HG03064 (cell line): Measurements from ENCODE around the gene AKAIN1.

Source experiments
- ATAC-seq: cut with Tn5 transposase; IDR thresholded peaks from one replicate; pipeline ENCODE4 v1.9.1; 2021; ENCODE audit warnings: low read depth; ENCODE audit not compliant: unreplicated experiment

The AKAIN1 gene

GRCh38 chr18:5103286-5103685, 93.8 kb downstream of the AKAIN1 start:
- no peak for ATAC-seq

DNA sequence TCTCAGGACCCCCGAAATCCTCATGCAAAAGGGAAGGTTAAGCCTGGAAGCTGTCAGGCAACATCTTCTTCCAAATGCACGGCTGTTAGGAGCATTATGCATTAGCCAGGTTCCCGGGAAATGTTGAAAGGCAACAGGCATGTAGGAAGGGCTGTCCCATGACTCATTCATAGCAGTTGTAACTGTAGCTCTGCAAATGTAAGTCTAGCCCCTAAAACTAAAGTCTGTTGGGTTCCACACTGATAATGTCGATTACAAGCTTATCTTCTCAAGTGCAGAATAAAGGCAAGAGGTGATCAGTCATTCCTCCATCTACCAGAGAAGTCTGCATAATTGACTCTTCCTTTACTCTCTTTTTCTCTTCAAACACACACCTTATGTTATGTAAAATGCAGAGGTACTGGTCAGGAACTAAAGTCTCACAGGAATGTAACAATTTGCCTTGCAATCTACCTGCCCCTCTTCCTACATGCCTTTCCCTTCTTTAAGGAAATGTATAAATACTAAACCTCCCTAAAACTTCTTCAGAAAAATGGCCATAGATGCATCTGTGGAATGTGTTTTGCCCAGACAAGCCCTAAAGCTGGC, 99.8 kb downstream of the AKAIN1 start:
- no peak for ATAC-seq

GRCh38 chr18:5095239-5095638, 101.8 kb downstream of the AKAIN1 start:
- no peak for ATAC-seq

DNA sequence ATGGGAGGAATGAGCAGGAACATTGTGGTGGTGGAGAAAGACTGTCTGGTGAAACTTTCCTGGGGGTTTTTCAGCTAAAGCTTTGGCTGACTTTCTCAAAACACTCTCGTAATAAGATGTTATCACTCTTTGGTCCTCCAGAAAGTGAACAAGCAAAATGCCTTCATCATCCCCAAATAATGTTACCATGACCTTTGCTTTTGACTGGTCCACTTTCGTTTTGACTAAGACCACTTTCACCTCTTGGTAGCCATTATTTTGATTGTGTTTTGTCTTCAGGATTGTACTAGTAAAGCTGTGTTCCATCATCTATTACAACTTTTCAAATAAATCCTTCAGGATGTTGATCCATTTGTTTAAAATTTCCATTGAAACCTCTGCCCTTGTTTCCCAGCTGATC, 103.2 kb downstream of the AKAIN1 start:
- no peak for ATAC-seq
